Measurements from ENCODE around the gene VASP.
A peak's percentile ranks its signal among the peaks of the same experiment; 100 is the strongest.
"Not testable (repeated sequence)": the region's sequence is repeated elsewhere in the genome, so short reads cannot be mapped to it uniquely, and the experiment has no call there.

VASP gene

GRCh38 chr19:45498411-45499195, 8.7 kb upstream of the VASP start, which contains the start of gene PPM1N:
Gene PPM1N (plus strand): TSS chr19:45498443. CDS start chr19:45498473, 30 bp downstream.
- DNase-seq, result no peak

- peak in 1 of 2 experiments; percentile 14 for DNase-seq
Measured at GRCh38 chr19:45499196-45500180, 7.8 kb upstream of the VASP start.

GRCh38 chr19:45500918-45501729, 6.2 kb upstream of the VASP start:
- no peak for DNase-seq

- DNase-seq, result no peak
Measured at GRCh38 chr19:45501730-45502014, 5.6 kb upstream of the VASP start.

- no peak for DNase-seq
Measured at GRCh38 chr19:45502111-45502510, 5.2 kb upstream of the VASP start.

GRCh38 chr19:45503909-45504308, 3.4 kb upstream of the VASP start:
- DNase-seq, result no peak

GRCh38 chr19:45505151-45505995, 1.9 kb upstream of the VASP start:
- DNase-seq, result no peak

GRCh38 chr19:45505996-45506245, 1.4 kb upstream of the VASP start:
- DNase-seq, result no peak

- DNase-seq, result peak; percentile 81 to 90
Measured at GRCh38 chr19:45506246-45506988, 862 bp upstream of the VASP start.

GRCh38 chr19:45507872-45508416, 665 bp downstream of the VASP start:
- no peak for DNase-seq

GRCh38 chr19:45508417-45508860, 1.2 kb downstream of the VASP start:
- DNase-seq, result peak in 1 of 2 experiments; percentile 39

GRCh38 chr19:45508861-45509691, 1.8 kb downstream of the VASP start:
- DNase-seq, result peak in 1 of 2 experiments; percentile 14

- DNase-seq, result no peak
Measured at GRCh38 chr19:45509692-45510015, 2.4 kb downstream of the VASP start.

GRCh38 chr19:45510352-45510751, 3.1 kb downstream of the VASP start:
- DNase-seq, result not testable (repeated sequence)

- no peak for DNase-seq
Measured at GRCh38 chr19:45511074-45511473, 3.8 kb downstream of the VASP start.

GRCh38 chr19:45512881-45513483, 5.7 kb downstream of the VASP start:
- DNase-seq, result no peak

GRCh38 chr19:45514376-45515051, 7.2 kb downstream of the VASP start:
- DNase-seq, result no peak

- DNase-seq, result no peak
Measured at GRCh38 chr19:45515081-45515624, 7.9 kb downstream of the VASP start.

- no peak for DNase-seq
Measured at GRCh38 chr19:45515807-45516401, 8.6 kb downstream of the VASP start.
